ENCODE measurements around the gene SLC16A12. TPM values are rescaled to one million over a fixed set of nuclear protein-coding genes. Genes with fewer than 3 reads are reported as not detected.

SLC16A12 gene
- total and polyA plus RNA-seq, 2 donors (not counting 3 experiments of a cell fraction or from before 2014, with no cell fraction given): not detected

DNA sequence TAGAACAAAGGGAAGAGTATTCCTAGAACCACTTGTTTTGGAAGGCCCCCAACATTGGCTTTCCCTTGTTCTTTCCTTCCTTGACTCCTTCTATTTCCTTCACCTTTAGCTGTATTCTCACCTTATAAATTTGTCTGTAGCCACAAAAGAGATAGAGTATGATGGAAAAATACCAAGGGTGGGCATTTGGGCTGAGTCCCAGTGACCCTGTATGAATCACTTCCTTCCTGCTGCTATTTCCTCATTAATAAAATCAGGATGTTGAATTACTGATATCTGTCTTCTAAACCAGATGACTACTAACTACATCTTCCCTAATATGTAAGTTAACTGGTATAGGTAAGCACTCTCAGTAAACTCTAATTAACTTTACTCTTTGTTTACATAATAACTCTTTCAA, 65.9 kb downstream of the SLC16A12 start:
- H3K36me3 ChIP-seq (ENCODE audit: control insufficient read depth in 2 of 2, extremely low read depth in 1 of 2, insufficient read depth in 2 of 2, low read length in 2 of 2): no peaks in the 10 kb centered on the region
- peak overlapping the region; percentile 32 for H3K4me2 ChIP-seq (ENCODE audit: insufficient read depth, low read length)
- H3K4me1 ChIP-seq (ENCODE audit: control insufficient read depth, extremely low read depth, insufficient read depth, low read length): peaks cover 13% of the 10 kb centered on the region
- intact Hi-C loops (cut with micrococcal nuclease) (no loop called here), dilution Hi-C loops (cut with MboI; ENCODE audit: extremely low pct_ligation_motif_present, low sequenced_read_pairs) (no loop called here)
- ChIA-PET POLR2A (no interaction called here), CTCF (interaction anchor here (1.0 kb wide), 1 partner anchor 81 kb away, joined by 3 read pairs; no protein-coding TSS in a partner anchor)
- H3K27ac ChIP-seq (ENCODE audit: insufficient read depth, low read depth, low read length): no peak overlapping the region
- no peaks in the 10 kb centered on the region for H3K79me2 ChIP-seq (ENCODE audit: control insufficient read depth, insufficient read depth, low read length)
- H3K27me3 ChIP-seq (ENCODE audit: control insufficient read depth in 2 of 2, insufficient read depth in 2 of 2, low read length in 2 of 2): no peaks in the 10 kb centered on the region
- H2AFZ ChIP-seq (ENCODE audit: low read depth, low read length): no peak overlapping the region
- no peak overlapping the region for H3K9ac ChIP-seq (replicated peaks; ENCODE audit: extremely low read depth, insufficient read depth, low read length)
- TF ChIP-seq POLR2AphosphoS5 (IDR thresholded peaks at IDR 0.05; ENCODE audit: insufficient read depth, low read depth, low read length): no peak
- peak; percentile 57 for TF ChIP-seq FOS (IDR thresholded peaks at IDR 0.05; ENCODE audit: borderline replicate concordance, insufficient read depth, low read length)
- TF ChIP-seq, protein P1, sequence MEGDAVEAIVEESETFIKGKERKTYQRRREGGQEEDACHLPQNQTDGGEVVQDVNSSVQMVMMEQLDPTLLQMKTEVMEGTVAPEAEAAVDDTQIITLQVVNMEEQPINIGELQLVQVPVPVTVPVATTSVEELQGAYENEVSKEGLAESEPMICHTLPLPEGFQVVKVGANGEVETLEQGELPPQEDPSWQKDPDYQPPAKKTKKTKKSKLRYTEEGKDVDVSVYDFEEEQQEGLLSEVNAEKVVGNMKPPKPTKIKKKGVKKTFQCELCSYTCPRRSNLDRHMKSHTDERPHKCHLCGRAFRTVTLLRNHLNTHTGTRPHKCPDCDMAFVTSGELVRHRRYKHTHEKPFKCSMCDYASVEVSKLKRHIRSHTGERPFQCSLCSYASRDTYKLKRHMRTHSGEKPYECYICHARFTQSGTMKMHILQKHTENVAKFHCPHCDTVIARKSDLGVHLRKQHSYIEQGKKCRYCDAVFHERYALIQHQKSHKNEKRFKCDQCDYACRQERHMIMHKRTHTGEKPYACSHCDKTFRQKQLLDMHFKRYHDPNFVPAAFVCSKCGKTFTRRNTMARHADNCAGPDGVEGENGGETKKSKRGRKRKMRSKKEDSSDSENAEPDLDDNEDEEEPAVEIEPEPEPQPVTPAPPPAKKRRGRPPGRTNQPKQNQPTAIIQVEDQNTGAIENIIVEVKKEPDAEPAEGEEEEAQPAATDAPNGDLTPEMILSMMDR (IDR thresholded peaks at IDR 0.05; ENCODE audit: extremely low read depth in 1 of 2, insufficient read depth in 1 of 2, low read depth in 1 of 2, low read length in 2 of 2): no peak
- TF ChIP-seq JUN (IDR thresholded peaks at IDR 0.05; ENCODE audit: borderline replicate concordance, insufficient read depth, insufficient read length, low read depth): peak; percentile 50
- no peaks in the 10 kb centered on the region for H3K9me1 ChIP-seq (replicated peaks; ENCODE audit: control insufficient read depth, extremely low read depth, insufficient read depth, low read length)
- H3K9me3 ChIP-seq (replicated peaks; ENCODE audit: control insufficient read depth, insufficient read depth, low read length): no peaks in the 10 kb centered on the region
- peak; percentile 40 for FAIRE-seq
- no peak overlapping the region for H3K4me3 ChIP-seq (replicated peaks in 1 of 3; ENCODE audit: insufficient read depth in 1 of 3, low read depth in 1 of 3, low read length in 3 of 3)
- no TSS peak for BruUV-seq (replicated peaks)
- H4K20me1 ChIP-seq (replicated peaks; ENCODE audit: control insufficient read depth, extremely low read depth, insufficient read depth, low read length): no peaks in the 10 kb centered on the region
- DNase-seq (ENCODE audit: low read depth, low spot score): peak; percentile 51

Measured in endothelial cell of umbilical vein (primary cell).